Osteocyte (in vitro differentiated cells): ENCODE results near the gene PCGF1. TPM values are rescaled to one million over a fixed set of nuclear protein-coding genes. Genes with fewer than 3 reads are reported as not detected.

Experiments
- DNase-seq: peaks from one replicate; pipeline ENCODE4 v3.0.0; 2021; ENCODE audit warnings: mixed read lengths; ENCODE audit not compliant: unreplicated experiment; ENCODE audit errors: extremely low spot score
- H3K27ac Mint-ChIP-seq: one replicate; pipeline ENCODE4 v1.8.0; 2021; ENCODE audit warnings: mild to moderate bottlenecking, mixed read lengths; ENCODE audit not compliant: unreplicated experiment
- H3K27me3 Mint-ChIP-seq: one replicate; pipeline ENCODE4 v1.8.0; 2021; ENCODE audit warnings: mixed read lengths; ENCODE audit not compliant: unreplicated experiment
- H3K36me3 Mint-ChIP-seq: one replicate; pipeline ENCODE4 v1.8.0; 2021; ENCODE audit warnings: mixed read lengths; ENCODE audit not compliant: unreplicated experiment
- H3K4me1 Mint-ChIP-seq: one replicate; pipeline ENCODE4 v1.8.0; 2021; ENCODE audit warnings: mixed read lengths; ENCODE audit not compliant: unreplicated experiment
- H3K4me3 Mint-ChIP-seq: one replicate; pipeline ENCODE4 v1.8.0; 2021; ENCODE audit warnings: mild to moderate bottlenecking, moderate library complexity, mixed read lengths; ENCODE audit not compliant: unreplicated experiment
- H3K9me3 Mint-ChIP-seq: one replicate; pipeline ENCODE4 v1.8.0; 2021; ENCODE audit warnings: mixed read lengths; ENCODE audit not compliant: unreplicated experiment
- CTCF ChIP-seq: fragments of 200-600 bp; sonication (generic); IDR thresholded peaks from 2 replicates; pipeline ENCODE4 v1.5.0; 2021; ENCODE audit warnings: antibody characterized with exemption, mild to moderate bottlenecking, moderate library complexity
- total RNA-seq: library from RNA; stranded (reverse); gene quantifications from 2 replicates; pipeline ENCODE4 v1.2.1, GENCODE V29; 2021

PCGF1 gene
- total RNA-seq, 1 donor from 2014 or later, result 32.5 TPM

GRCh38 chr2:74500578-74500946, 6.9 kb downstream of the PCGF1 start:
- H3K4me3 Mint-ChIP-seq, result no peak overlapping the region
- H3K9me3 Mint-ChIP-seq, result no peaks in the 10 kb centered on the region
- no peak overlapping the region for H3K27ac Mint-ChIP-seq
- no peak for DNase-seq
- H3K36me3 Mint-ChIP-seq, result peaks cover 18% of the 10 kb centered on the region
- H3K4me1 Mint-ChIP-seq, result peaks cover 62% of the 10 kb centered on the region
- no peak for TF ChIP-seq CTCF
- H3K27me3 Mint-ChIP-seq, result peaks cover 39% of the 10 kb centered on the region

GRCh38 chr2:74499940-74500577, 7.4 kb downstream of the PCGF1 start:
- TF ChIP-seq CTCF, result no peak
- Mint-ChIP-seq H3K36me3 (peaks cover 14% of the 10 kb centered on the region), H3K27ac (no peak overlapping the region), H3K4me1 (peaks cover 57% of the 10 kb centered on the region), H3K4me3 (peak overlapping the region; percentile 10), H3K9me3 (no peaks in the 10 kb centered on the region), H3K27me3 (peaks cover 39% of the 10 kb centered on the region)
- no peak for DNase-seq

DNA sequence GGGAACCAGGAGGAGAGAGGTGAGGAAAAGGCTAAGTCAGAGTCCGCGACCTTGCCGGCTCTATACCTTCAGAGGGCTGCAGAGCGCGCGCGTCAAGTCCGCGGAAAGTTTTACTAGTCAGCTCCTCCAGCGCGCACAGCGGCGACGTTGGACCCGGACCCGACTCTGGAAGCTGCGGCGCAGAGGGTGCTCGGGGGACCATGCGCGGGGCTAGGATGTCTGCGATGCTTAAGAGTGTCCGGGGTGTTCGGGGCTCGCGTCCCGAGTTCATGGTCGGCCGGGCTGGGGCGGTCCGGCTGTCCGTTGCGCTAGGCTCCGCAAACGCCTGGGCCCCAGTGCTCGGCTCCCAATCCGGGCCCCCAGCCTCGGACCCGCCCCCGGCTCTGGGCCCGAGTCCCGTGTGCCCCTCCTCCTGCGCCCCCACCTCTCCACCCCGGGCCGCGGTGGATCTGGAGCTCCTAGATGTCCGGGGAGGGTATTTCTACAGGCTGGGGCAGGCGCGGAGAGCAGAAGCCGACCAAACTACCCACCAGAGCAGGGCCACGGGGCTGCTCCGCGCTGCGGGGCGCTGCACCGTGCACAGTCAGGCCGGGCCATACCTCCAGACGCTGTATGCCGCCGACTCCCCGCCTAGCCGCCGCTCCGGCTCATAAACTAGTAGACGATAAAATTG, 8.1 kb downstream of the PCGF1 start, which contains the start of gene LBX2:
Gene LBX2, minus strand, starts transcription at position 337 of the 673 bp plus-strand sequence. Its CDS starts 66 bp downstream, at position 271.
- Mint-ChIP-seq H3K27me3 (peaks cover 39% of the 10 kb centered on the region), H3K4me3 (peak within 1 kb of the TSS; percentile 76), H3K4me1 (peaks cover 51% of the 10 kb centered on the region), H3K9me3 (no peaks in the 10 kb centered on the region), H3K36me3 (peaks cover 8% of the 10 kb centered on the region), H3K27ac (peak within 1 kb of the TSS; percentile 40)
- no peak for DNase-seq
- no peak for TF ChIP-seq CTCF

DNA sequence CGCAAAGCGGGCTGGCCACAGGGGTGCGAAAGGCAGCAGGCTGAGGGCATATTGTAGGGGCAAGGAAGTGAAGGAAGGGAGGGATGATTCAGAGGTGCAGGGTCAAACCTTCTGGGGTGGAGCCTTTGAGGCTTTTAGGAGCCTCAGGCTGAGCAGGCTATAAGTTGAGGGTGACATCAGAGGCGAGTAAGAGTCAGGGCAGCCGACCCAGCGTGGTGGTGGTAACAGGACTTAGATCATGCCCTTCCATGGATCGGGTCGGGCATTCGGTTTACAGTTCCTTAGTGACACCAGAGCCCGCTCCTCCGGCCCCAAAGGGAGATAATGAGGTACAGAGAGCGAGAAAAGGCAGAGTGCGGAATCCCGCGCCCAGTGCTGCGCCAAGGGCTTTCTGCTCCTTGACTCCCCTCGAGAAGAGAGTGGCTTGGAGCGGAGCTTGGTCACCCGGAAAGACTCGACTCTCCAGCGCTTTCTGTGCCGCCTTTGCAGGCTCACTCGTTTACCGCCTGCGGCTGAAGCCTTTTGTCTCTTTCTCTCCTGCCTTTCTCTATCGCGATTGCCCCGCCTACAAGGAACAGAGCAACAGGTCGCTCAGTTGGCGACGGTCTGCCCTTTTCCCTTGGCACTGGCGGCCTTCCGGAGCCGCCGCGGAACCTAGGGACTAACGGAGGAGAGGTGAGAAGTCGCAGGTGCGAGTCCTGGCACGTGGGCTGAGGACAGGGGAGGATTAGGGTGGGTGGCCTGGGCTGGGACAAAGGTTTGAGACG, 8.8 kb downstream of the PCGF1 start:
- peak overlapping the region; percentile 40 for H3K27ac Mint-ChIP-seq
- TF ChIP-seq CTCF, result no peak
- peaks cover 12% of the 10 kb centered on the region for H3K36me3 Mint-ChIP-seq
- no peaks in the 10 kb centered on the region for H3K9me3 Mint-ChIP-seq
- H3K4me3 Mint-ChIP-seq, result peak overlapping the region; percentile 76
- H3K4me1 Mint-ChIP-seq, result peaks cover 43% of the 10 kb centered on the region
- no peak for DNase-seq
- H3K27me3 Mint-ChIP-seq, result peaks cover 39% of the 10 kb centered on the region
